H9 (cell line): ENCODE measurements around the gene IDUA. TPM values are rescaled to one million over a fixed set of nuclear protein-coding genes. Genes with fewer than 3 reads are reported as not detected.

Experiments
- DNase-seq: peaks from one replicate; pipeline ENCODE4 v3.0.0-alpha.2; 2017
- H2AFZ ChIP-seq: one replicate; pipeline ENCODE4 v1.6.1; 2013; ENCODE audit warnings: mild to moderate bottlenecking, low read length, control low read depth, moderate library complexity
- H2AK5ac ChIP-seq: 2 replicates; pipeline ENCODE4 v1.6.1; 2013; ENCODE audit warnings: low read length, control low read depth, mixed read lengths; ENCODE audit not compliant: insufficient read length
- H2BK120ac ChIP-seq: one replicate; pipeline ENCODE4 v1.6.1; 2013; ENCODE audit warnings: low read depth, mild to moderate bottlenecking, low read length, control low read depth, inconsistent platforms; ENCODE audit not compliant: poor library complexity, severe bottlenecking
- H2BK12ac ChIP-seq: 2 replicates; pipeline ENCODE4 v1.6.1; 2013; ENCODE audit warnings: low read length, control low read depth, mixed read lengths, low read depth; ENCODE audit not compliant: insufficient read length
- H2BK15ac ChIP-seq: 2 replicates; pipeline ENCODE4 v1.6.1; 2013; ENCODE audit warnings: low read depth, low read length, control low read depth
- H2BK20ac ChIP-seq: one replicate; pipeline ENCODE4 v1.6.1; 2013; ENCODE audit warnings: low read depth, mild to moderate bottlenecking, low read length, control low read depth, inconsistent platforms; ENCODE audit not compliant: poor library complexity, severe bottlenecking
- H2BK5ac ChIP-seq: 2 replicates; pipeline ENCODE4 v1.6.1; 2013; ENCODE audit warnings: low read length, control low read depth, mixed read lengths; ENCODE audit not compliant: insufficient read length
- H3K14ac ChIP-seq: 2 replicates; pipeline ENCODE4 v1.6.1; 2013; ENCODE audit warnings: low read length, control low read depth; ENCODE audit not compliant: insufficient read depth
- H3K18ac ChIP-seq: 2 replicates; pipeline ENCODE4 v1.6.1; 2013; ENCODE audit warnings: low read depth, mild to moderate bottlenecking, mixed read lengths, low read length, control low read depth; ENCODE audit not compliant: insufficient read length
- H3K23ac ChIP-seq: 2 replicates; pipeline ENCODE4 v1.6.1; 2013; ENCODE audit warnings: low read length, control low read depth, mixed read lengths, low read depth; ENCODE audit not compliant: insufficient read length
- H3K23me2 ChIP-seq: 2 replicates; pipeline ENCODE4 v1.6.1; 2013; ENCODE audit warnings: low read depth, mild to moderate bottlenecking, mixed read lengths, low read length, control low read depth; ENCODE audit not compliant: insufficient read length, poor library complexity, severe bottlenecking
- H3K27ac ChIP-seq: 2 replicates; pipeline ENCODE4 v1.5.1; 2013; ENCODE audit warnings: low read length, control low read depth, mixed read lengths, low read depth; ENCODE audit not compliant: insufficient read length
- H3K27me3 ChIP-seq: 2 replicates; pipeline ENCODE4 v1.6.1; 2013; ENCODE audit warnings: low read length, control low read depth, inconsistent platforms; ENCODE audit not compliant: insufficient read depth
- H3K4ac ChIP-seq: 2 replicates; pipeline ENCODE4 v1.6.1; 2013; ENCODE audit warnings: low read depth, mild to moderate bottlenecking, control low read depth, inconsistent platforms, low read length, moderate library complexity
- H3K4me1 ChIP-seq: 2 replicates; pipeline ENCODE4 v1.6.1; 2013; ENCODE audit warnings: low read length, control low read depth, inconsistent platforms; ENCODE audit not compliant: insufficient read depth
- H3K4me2 ChIP-seq: 2 replicates; pipeline ENCODE4 v1.6.1; 2013; ENCODE audit warnings: low read length, control low read depth, mixed read lengths; ENCODE audit not compliant: insufficient read length, insufficient read depth
- H3K56ac ChIP-seq: 2 replicates; pipeline ENCODE4 v1.6.1; 2013; ENCODE audit warnings: low read depth, mild to moderate bottlenecking, mixed read lengths, low read length, control low read depth; ENCODE audit not compliant: insufficient read length
- H3K79me1 ChIP-seq: 2 replicates; pipeline ENCODE4 v1.6.1; 2013; ENCODE audit warnings: low read depth, mild to moderate bottlenecking, moderate library complexity, low read length, control low read depth, inconsistent platforms; ENCODE audit not compliant: insufficient read depth, poor library complexity, severe bottlenecking
- H3K79me2 ChIP-seq: 2 replicates; pipeline ENCODE4 v1.6.1; 2013; ENCODE audit warnings: low read length, control low read depth, inconsistent platforms; ENCODE audit not compliant: insufficient read depth
- H3K9ac ChIP-seq: 2 replicates; pipeline ENCODE4 v1.6.1; 2013; ENCODE audit warnings: low read length, control low read depth, mixed read lengths; ENCODE audit not compliant: insufficient read length; ENCODE audit errors: extremely low read depth
- H3K9me3 ChIP-seq: one replicate; pipeline ENCODE4 v1.6.1; 2013; ENCODE audit warnings: low read depth, low read length, inconsistent platforms; ENCODE audit not compliant: control insufficient read depth
- H3T11ph ChIP-seq: one replicate; pipeline ENCODE4 v1.6.1; 2013; ENCODE audit warnings: mild to moderate bottlenecking, low read length, control low read depth, inconsistent platforms
- H4K20me1 ChIP-seq: one replicate; pipeline ENCODE4 v1.6.1; 2013; ENCODE audit not compliant: control insufficient read depth, insufficient read length, insufficient read depth
- H4K5ac ChIP-seq: 2 replicates; pipeline ENCODE4 v1.6.1; 2013; ENCODE audit warnings: low read depth, mild to moderate bottlenecking, mixed read lengths, low read length, control low read depth; ENCODE audit not compliant: insufficient read length
- H4K8ac ChIP-seq: replicated peaks from 2 replicates; pipeline ENCODE4 v1.6.1; 2013; ENCODE audit warnings: low read length, control low read depth, mixed read lengths, low read depth; ENCODE audit not compliant: insufficient read length
- H4K91ac ChIP-seq: 2 replicates; pipeline ENCODE4 v1.6.1; 2013; ENCODE audit warnings: low read depth, mild to moderate bottlenecking, moderate library complexity, mixed read lengths, low read length, control low read depth; ENCODE audit not compliant: insufficient read length
- H3K27ac Mint-ChIP-seq, 3 experiments: 2 replicates in 2 of 3; 3 replicates in 1 of 3; pipeline ENCODE4 v1.8.0; 2020 to 2021; ENCODE audit warnings: mixed read lengths in 3 of 3, mild to moderate bottlenecking in 1 of 3, moderate library complexity in 1 of 3
- H3K27me3 Mint-ChIP-seq: 2 replicates; pipeline ENCODE4 v1.8.0; 2021; ENCODE audit warnings: low read depth, mild to moderate bottlenecking, moderate library complexity, mixed read lengths
- H3K36me3 Mint-ChIP-seq, 3 experiments: 2 replicates in 2 of 3; 3 replicates in 1 of 3; pipeline ENCODE4 v1.8.0; 2020 to 2021; ENCODE audit warnings: low read depth in 3 of 3, mixed read lengths in 3 of 3; ENCODE audit not compliant: insufficient read depth in 1 of 3
- H3K4me1 Mint-ChIP-seq, 2 experiments: 2 replicates each; pipeline ENCODE4 v1.8.0; 2020; ENCODE audit warnings: mixed read lengths in 2 of 2
- H3K4me3 Mint-ChIP-seq, 2 experiments: 2 replicates in 1 of 2; 3 replicates in 1 of 2; pipeline ENCODE4 v1.8.0; 2020 to 2021; ENCODE audit warnings: mild to moderate bottlenecking in 2 of 2, mixed read lengths in 2 of 2, moderate library complexity in 1 of 2
- H3K9me3 Mint-ChIP-seq, 2 experiments: 2 replicates in 1 of 2; 3 replicates in 1 of 2; pipeline ENCODE4 v1.8.0; 2020; ENCODE audit warnings: mild to moderate bottlenecking in 2 of 2, mixed read lengths in 2 of 2, moderate library complexity in 1 of 2
- WGBS: extraction: QIAGEN DNeasy Blood & Tissue Kit; methylation state at CpG from one replicate; pipeline ENCODE4 v1.1.7; 2013; ENCODE audit warnings: missing lambda C conversion rate, low lambda C conversion rate, mixed read lengths; ENCODE audit not compliant: insufficient read length; ENCODE audit errors: extremely low coverage; 5-methylcytosine and 5-hydroxymethylcytosine counted together
- total RNA-seq: library from RNA; stranded (reverse); gene quantifications from 2 replicates; pipeline ENCODE4 v1.2.1, GENCODE V29; 2021
- TF ChIP-seq, protein P1 (sequence below): fragments of 200-600 bp; sonication (generic); conservative IDR thresholded peaks from 3 replicates; pipeline ENCODE4 v1.8.0; 2021; ENCODE audit warnings: antibody characterized with exemption, mild to moderate bottlenecking

IDUA gene
- total RNA-seq, 1 experiment from 2014 or later = 14.5 TPM

DNA sequence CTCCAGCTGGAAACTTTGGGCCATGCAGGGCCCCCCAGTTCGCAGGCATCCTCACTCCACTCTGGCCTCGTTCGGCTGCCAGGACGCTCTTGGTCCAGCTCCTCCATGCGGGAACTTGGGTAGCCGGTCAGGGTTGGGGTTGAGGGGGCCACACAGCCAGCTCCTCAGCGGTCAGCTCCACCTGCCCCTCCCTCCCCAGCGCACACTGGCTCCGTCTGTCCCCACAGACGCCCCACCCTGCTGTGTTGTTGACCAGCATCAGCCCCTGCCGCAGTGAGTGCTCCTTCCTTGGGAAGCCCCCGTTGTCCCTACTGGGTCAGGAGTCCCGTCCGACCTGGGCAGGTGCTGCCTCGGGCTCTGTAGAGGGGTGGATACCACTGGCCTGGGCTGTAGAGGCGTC, 30.4 kb downstream of the IDUA start:
- Histone ChIP-seq H2BK5ac (no peak overlapping the region), H3K23me2 (no peaks in the 10 kb centered on the region), H3K14ac (no peak overlapping the region; the same call in 1 of the 2 replicates), H3K27me3 (no peaks in the 10 kb centered on the region; the same call in 1 of the 2 replicates), H2AK5ac (no peak overlapping the region), H3K9me3 (no peaks in the 10 kb centered on the region), H3K9ac (no peak overlapping the region), H2BK12ac (no peak overlapping the region), H2BK120ac (no peak overlapping the region), H3T11ph (no peak overlapping the region), H4K5ac (no peak overlapping the region), H3K27ac (no peak overlapping the region), H4K91ac (no peak overlapping the region), H2BK20ac (no peak overlapping the region), H3K56ac (no peak overlapping the region), H2AFZ (no peak overlapping the region), H3K79me2 (no peaks in the 10 kb centered on the region), H3K79me1 (no peaks in the 10 kb centered on the region), H2BK15ac (no peak overlapping the region), H4K20me1 (no peaks in the 10 kb centered on the region), H3K4ac (no peak overlapping the region), H3K23ac (no peak overlapping the region), H3K4me2 (no peak overlapping the region), H3K4me1 (no peaks in the 10 kb centered on the region; the same call in 1 of the 2 replicates), H4K8ac (no peak overlapping the region), H3K18ac (no peak overlapping the region)
- Mint-ChIP-seq H3K9me3 (no peaks in the 10 kb centered on the region), H3K27ac (no peak overlapping the region), H3K36me3 (peaks cover 0 to 4% (median 0%) of the 10 kb centered on the region in 3 experiments; a peak in 2 of 7 replicates), H3K4me3 (no peak overlapping the region), H3K4me1 (peaks cover 4 to 13% of the 10 kb centered on the region in 2 experiments; a peak in 3 of 4 replicates), H3K27me3 (no peaks in the 10 kb centered on the region; the same call in 1 of the 2 replicates)
- TF ChIP-seq, protein P1, sequence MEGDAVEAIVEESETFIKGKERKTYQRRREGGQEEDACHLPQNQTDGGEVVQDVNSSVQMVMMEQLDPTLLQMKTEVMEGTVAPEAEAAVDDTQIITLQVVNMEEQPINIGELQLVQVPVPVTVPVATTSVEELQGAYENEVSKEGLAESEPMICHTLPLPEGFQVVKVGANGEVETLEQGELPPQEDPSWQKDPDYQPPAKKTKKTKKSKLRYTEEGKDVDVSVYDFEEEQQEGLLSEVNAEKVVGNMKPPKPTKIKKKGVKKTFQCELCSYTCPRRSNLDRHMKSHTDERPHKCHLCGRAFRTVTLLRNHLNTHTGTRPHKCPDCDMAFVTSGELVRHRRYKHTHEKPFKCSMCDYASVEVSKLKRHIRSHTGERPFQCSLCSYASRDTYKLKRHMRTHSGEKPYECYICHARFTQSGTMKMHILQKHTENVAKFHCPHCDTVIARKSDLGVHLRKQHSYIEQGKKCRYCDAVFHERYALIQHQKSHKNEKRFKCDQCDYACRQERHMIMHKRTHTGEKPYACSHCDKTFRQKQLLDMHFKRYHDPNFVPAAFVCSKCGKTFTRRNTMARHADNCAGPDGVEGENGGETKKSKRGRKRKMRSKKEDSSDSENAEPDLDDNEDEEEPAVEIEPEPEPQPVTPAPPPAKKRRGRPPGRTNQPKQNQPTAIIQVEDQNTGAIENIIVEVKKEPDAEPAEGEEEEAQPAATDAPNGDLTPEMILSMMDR = no peak
- DNase-seq = no peak
- WGBS = no CpG with 5 or more reads among the region's 16 CpGs
